CD14-positive monocyte (primary cell): Measurements from ENCODE around the gene KCNMA1. TPM values are rescaled to one million over a fixed set of nuclear protein-coding genes. Genes with fewer than 3 reads are reported as not detected.

Source experiments
- DNase-seq, 3 donors: peaks; one replicate each; pipeline ENCODE4 v3.0.0-alpha.2; 2011 to 2022
- H2AFZ ChIP-seq: 2 replicates; pipeline ENCODE4 v1.6.0; 2012; ENCODE audit warnings: mild to moderate bottlenecking, low read depth, low read length, inconsistent platforms; ENCODE audit not compliant: insufficient read depth, poor library complexity, severe bottlenecking
- H3K27ac ChIP-seq, 2 donors: 1 replicate in 1 of 2; 2 replicates in 1 of 2; pipeline ENCODE4 v1.5.1; 2012 to 2013; ENCODE audit warnings: low read length in 2 of 2, control low read depth in 1 of 2, inconsistent platforms in 1 of 2, low read depth in 1 of 2, mild to moderate bottlenecking in 1 of 2
- H3K27me3 ChIP-seq, 2 donors: one replicate each; pipeline versions ENCODE4 v1.6.0 to v1.6.1; 2011 to 2013; ENCODE audit warnings: low read length in 2 of 2; ENCODE audit not compliant: control insufficient read depth in 2 of 2, insufficient read depth in 2 of 2
- H3K36me3 ChIP-seq, 2 donors: replicated peaks in 1 of 2; 1 replicate in 1 of 2; 2 replicates in 1 of 2; pipeline versions ENCODE4 v1.5.1 to v1.6.1; 2012 to 2013; ENCODE audit warnings: low read length in 2 of 2, control low read depth in 1 of 2, inconsistent platforms in 1 of 2, mild to moderate bottlenecking in 1 of 2; ENCODE audit not compliant: insufficient read depth in 2 of 2, control insufficient read depth in 1 of 2
- H3K4me1 ChIP-seq, 2 donors: 1 replicate in 1 of 2; 2 replicates in 1 of 2; pipeline versions ENCODE4 v1.5.1 to v1.6.1; 2012 to 2013; ENCODE audit warnings: low read length in 2 of 2, control low read depth in 1 of 2, inconsistent platforms in 1 of 2, mild to moderate bottlenecking in 1 of 2, moderate library complexity in 1 of 2; ENCODE audit not compliant: insufficient read depth in 2 of 2, control insufficient read depth in 1 of 2
- H3K4me2 ChIP-seq: replicated peaks from 2 replicates; pipeline ENCODE3; 2012; ENCODE audit warnings: low read length, moderate library complexity, mild to moderate bottlenecking; ENCODE audit not compliant: poor library complexity, severe bottlenecking; ENCODE audit errors: extremely low read depth
- H3K4me3 ChIP-seq, 3 experiments: fragments of 200-600 bp in 1 of 3; sonication (generic) in 1 of 3; replicated peaks in 1 of 3; 1 replicate in 2 of 3; 2 replicates in 1 of 3; pipeline ENCODE4 v1.5.1; 2011 to 2013; ENCODE audit warnings: low read length in 3 of 3, mild to moderate bottlenecking in 3 of 3, control low read depth in 2 of 3, low read depth in 2 of 3, inconsistent platforms in 1 of 3, moderate library complexity in 1 of 3
- H3K79me2 ChIP-seq: 2 replicates; pipeline ENCODE4 v1.6.0; 2012; ENCODE audit warnings: mild to moderate bottlenecking, control low read depth, inconsistent platforms, low read length, moderate library complexity; ENCODE audit not compliant: insufficient read depth
- H3K9ac ChIP-seq: 2 replicates; pipeline ENCODE4 v1.6.0; 2017; ENCODE audit warnings: low read length, mild to moderate bottlenecking; ENCODE audit not compliant: insufficient read depth, poor library complexity, severe bottlenecking
- H3K9me3 ChIP-seq, 2 donors: replicated peaks in 1 of 2; 1 replicate in 1 of 2; 2 replicates in 1 of 2; pipeline versions ENCODE4 v1.5.1 to v1.6.1; 2012 to 2013; ENCODE audit warnings: low read length in 2 of 2, control low read depth in 1 of 2; ENCODE audit not compliant: control insufficient read depth in 1 of 2, insufficient read depth in 1 of 2
- H4K20me1 ChIP-seq: 2 replicates; pipeline ENCODE4 v1.6.0; 2012; ENCODE audit warnings: mild to moderate bottlenecking, low read length, control low read depth, moderate library complexity; ENCODE audit not compliant: insufficient read depth
- H3K27ac Mint-ChIP-seq, 7 donors: one replicate each; pipeline ENCODE4 v1.8.0; 2020; ENCODE audit warnings: mild to moderate bottlenecking in 7 of 7, mixed read lengths in 7 of 7, moderate library complexity in 6 of 7, inconsistent platforms in 2 of 7
- H3K27me3 Mint-ChIP-seq, 3 donors: one replicate each; pipeline ENCODE4 v1.8.0; 2021 to 2022; ENCODE audit warnings: low read depth in 3 of 3, mild to moderate bottlenecking in 3 of 3, mixed read lengths in 3 of 3, moderate library complexity in 3 of 3, inconsistent platforms in 1 of 3
- H3K36me3 Mint-ChIP-seq, 2 donors: one replicate each; pipeline ENCODE4 v1.8.0; 2020; ENCODE audit warnings: mixed read lengths in 2 of 2, inconsistent platforms in 1 of 2, mild to moderate bottlenecking in 1 of 2
- H3K4me1 Mint-ChIP-seq: one replicate; pipeline ENCODE4 v1.8.0; 2020; ENCODE audit warnings: mild to moderate bottlenecking, mixed read lengths
- H3K4me3 Mint-ChIP-seq, 2 donors: one replicate each; pipeline ENCODE4 v1.8.0; 2020; ENCODE audit warnings: mild to moderate bottlenecking in 2 of 2, mixed read lengths in 2 of 2, moderate library complexity in 1 of 2
- H3K9me3 Mint-ChIP-seq, 7 donors: one replicate each; pipeline ENCODE4 v1.8.0; 2020 to 2022; ENCODE audit warnings: mixed read lengths in 7 of 7, mild to moderate bottlenecking in 6 of 7, moderate library complexity in 6 of 7, inconsistent platforms in 2 of 7
- WGBS: methylation state at CpG from one replicate; pipeline ENCODE4 v1.1.5; 2013; ENCODE audit warnings: missing lambda C conversion rate; ENCODE audit not compliant: insufficient coverage; 5-methylcytosine and 5-hydroxymethylcytosine counted together
- intact Hi-C, 2 donors: fragments of 100-400 bp; cut with micrococcal nuclease; formaldehyde crosslinking; loops; one replicate each; pipeline versions ENCODE4 v1.15.0 to v1.15.1; 2023
- polyA plus RNA-seq, 3 donors: library from polyadenylated mRNA; depleted of rRNA in 1 of 3; unstranded in 2 of 3; stranded (reverse) in 1 of 3; fragments of 300-500 nt in 2 of 3; fragments of >200 nt in 1 of 3; fragmentation: Illumina TruSeq in 2 of 3; gene quantifications; 1 replicate in 2 of 3; 2 replicates in 1 of 3; pipeline ENCODE4 v1.2.3, GENCODE V29; 2012 to 2021
- TF ChIP-seq, protein P1 (sequence below): fragments of 200-600 bp; IDR thresholded peaks from one replicate; pipeline ENCODE4 v1.8.0; 2022; ENCODE audit warnings: antibody characterized with exemption, mild to moderate bottlenecking

The KCNMA1 gene
- polyA plus RNA-seq, 3 donors: 0.11 to 1.0 TPM; not detected in 1

GRCh38 chr10:77127243-77127642, 510.4 kb downstream of the KCNMA1 start:
- Histone ChIP-seq H2AFZ (no peak overlapping the region), H3K27me3 (peaks cover 0 to 2% of the 10 kb centered on the region in 2 donors), H3K4me3 (no peak overlapping the region), H3K4me1 (no peaks in the 10 kb centered on the region), H3K27ac (no peak overlapping the region), H3K4me2 (no peak overlapping the region), H3K9me3 (no peaks in the 10 kb centered on the region), H3K79me2 (no peaks in the 10 kb centered on the region), H4K20me1 (no peaks in the 10 kb centered on the region), H3K9ac (no peak overlapping the region), H3K36me3 (no peaks in the 10 kb centered on the region)
- peaks cover 0 to 3% (median 0%) of the 10 kb centered on the region in 7 donors for H3K9me3 Mint-ChIP-seq
- WGBS: 100% methylated on average over 1 of the region's 1 CpG
- H3K4me1 Mint-ChIP-seq: no peaks in the 10 kb centered on the region
- H3K27ac Mint-ChIP-seq: no peak overlapping the region
- no peak for DNase-seq
- H3K36me3 Mint-ChIP-seq: no peaks in the 10 kb centered on the region
- H3K4me3 Mint-ChIP-seq: no peak overlapping the region
- peaks cover 3 to 11% (median 7%) of the 10 kb centered on the region in 3 donors for H3K27me3 Mint-ChIP-seq
- TF ChIP-seq, protein P1, sequence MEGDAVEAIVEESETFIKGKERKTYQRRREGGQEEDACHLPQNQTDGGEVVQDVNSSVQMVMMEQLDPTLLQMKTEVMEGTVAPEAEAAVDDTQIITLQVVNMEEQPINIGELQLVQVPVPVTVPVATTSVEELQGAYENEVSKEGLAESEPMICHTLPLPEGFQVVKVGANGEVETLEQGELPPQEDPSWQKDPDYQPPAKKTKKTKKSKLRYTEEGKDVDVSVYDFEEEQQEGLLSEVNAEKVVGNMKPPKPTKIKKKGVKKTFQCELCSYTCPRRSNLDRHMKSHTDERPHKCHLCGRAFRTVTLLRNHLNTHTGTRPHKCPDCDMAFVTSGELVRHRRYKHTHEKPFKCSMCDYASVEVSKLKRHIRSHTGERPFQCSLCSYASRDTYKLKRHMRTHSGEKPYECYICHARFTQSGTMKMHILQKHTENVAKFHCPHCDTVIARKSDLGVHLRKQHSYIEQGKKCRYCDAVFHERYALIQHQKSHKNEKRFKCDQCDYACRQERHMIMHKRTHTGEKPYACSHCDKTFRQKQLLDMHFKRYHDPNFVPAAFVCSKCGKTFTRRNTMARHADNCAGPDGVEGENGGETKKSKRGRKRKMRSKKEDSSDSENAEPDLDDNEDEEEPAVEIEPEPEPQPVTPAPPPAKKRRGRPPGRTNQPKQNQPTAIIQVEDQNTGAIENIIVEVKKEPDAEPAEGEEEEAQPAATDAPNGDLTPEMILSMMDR: no peak
- intact Hi-C loops: no loop called here

GRCh38 chr10:77125231-77125630, 512.4 kb downstream of the KCNMA1 start:
- H3K27ac ChIP-seq: no peak overlapping the region
- Mint-ChIP-seq H3K9me3 (peaks cover 0 to 3% (median 0%) of the 10 kb centered on the region in 7 donors), H3K4me1 (no peaks in the 10 kb centered on the region), H3K27me3 (peaks cover 3 to 13% (median 8%) of the 10 kb centered on the region in 3 donors), H3K4me3 (no peak overlapping the region), H3K36me3 (no peaks in the 10 kb centered on the region), H3K27ac (no peak overlapping the region)
- H3K27me3 ChIP-seq: peaks cover 0 to 2% of the 10 kb centered on the region in 2 donors
- 100% methylated on average over 2 of the region's 4 CpGs for WGBS
- H3K36me3 ChIP-seq: no peaks in the 10 kb centered on the region
- no peak overlapping the region for H2AFZ ChIP-seq
- H3K4me1 ChIP-seq: no peaks in the 10 kb centered on the region
- no peaks in the 10 kb centered on the region for H3K9me3 ChIP-seq
- no peak overlapping the region for H3K9ac ChIP-seq
- no peak overlapping the region for H3K4me3 ChIP-seq
- H4K20me1 ChIP-seq: no peaks in the 10 kb centered on the region
- H3K79me2 ChIP-seq: no peaks in the 10 kb centered on the region
- TF ChIP-seq, protein P1: no peak
- DNase-seq: no peak
- intact Hi-C loops: no loop called here
- no peak overlapping the region for H3K4me2 ChIP-seq
